Panc1 (cell line): ENCODE results near the gene FAM50A. TPM values are rescaled to one million over a fixed set of nuclear protein-coding genes. Genes with fewer than 3 reads are reported as not detected.

Experiments used
- microRNA-seq: library from miRNA; unstranded; fragments of <30 nt; microRNA quantifications from one replicate; pipeline ENCODE4 v1.1.0, GENCODE V29; 2020; ENCODE audit not compliant: unreplicated experiment
- total RNA-seq: library from RNA; stranded (reverse); gene quantifications from one replicate; pipeline ENCODE4 v1.2.1, GENCODE V29; 2021; ENCODE audit not compliant: unreplicated experiment

The FAM50A gene
- total RNA-seq, 1 experiment from 2014 or later = 225 TPM

Small RNAs within 50 kb of the gene (microRNA-seq; reads per million reads assigned to microRNA genes)
- 10.5 reads per million, percentile 30 among the genes with 10 or more reads in this experiment for gene MIR6858

Other genes starting within 250 kb of the FAM50A start
- gene OPN1MW2, start 224.4 kb upstream of the FAM50A start, total RNA-seq = not detected
- gene OPN1MW3, start 186.6 kb upstream of the FAM50A start, total RNA-seq = not detected
- gene TEX28, start 149.0 kb upstream of the FAM50A start, total RNA-seq = not detected
- gene TKTL1, start 148.3 kb upstream of the FAM50A start, total RNA-seq = not detected
- 920 TPM for gene FLNA, start 69.5 kb upstream of the FAM50A start, total RNA-seq
- gene EMD, start 64.8 kb upstream of the FAM50A start, total RNA-seq = 178 TPM
- 2,466 TPM for gene RPL10, start 45.8 kb upstream of the FAM50A start, total RNA-seq
- 60.4 TPM for gene DNASE1L1, start 34.9 kb upstream of the FAM50A start, total RNA-seq
- 113 TPM for gene TAFAZZIN, start 32.6 kb upstream of the FAM50A start, total RNA-seq
- gene ATP6AP1, start 15.5 kb upstream of the FAM50A start, total RNA-seq = 221 TPM
- gene GDI1, start 7.0 kb upstream of the FAM50A start, total RNA-seq = 317 TPM
- gene PLXNA3, start 14.1 kb downstream of the FAM50A start, total RNA-seq = 128 TPM
- gene LAGE3, start 35.1 kb downstream of the FAM50A start, total RNA-seq = 175 TPM
- gene UBL4A, start 42.5 kb downstream of the FAM50A start, total RNA-seq = 65.4 TPM
- gene SLC10A3, start 46.5 kb downstream of the FAM50A start, total RNA-seq = 64.1 TPM
- gene FAM3A, start 72.1 kb downstream of the FAM50A start, total RNA-seq = 88.8 TPM
- gene G6PD, start 102.7 kb downstream of the FAM50A start, total RNA-seq = 615 TPM
- 76.3 TPM for gene IKBKG, start 103.5 kb downstream of the FAM50A start, total RNA-seq
- gene CTAG1A, start 141.0 kb downstream of the FAM50A start, total RNA-seq = not detected
- gene CTAG1B, start 175.1 kb downstream of the FAM50A start, total RNA-seq = not detected
- gene CTAG2, start 209.4 kb downstream of the FAM50A start, total RNA-seq = not detected